ENCODE data around the gene DRG1. TPM values are rescaled to one million over a fixed set of nuclear protein-coding genes. Genes with fewer than 3 reads are reported as not detected.

The DRG1 gene
- total RNA-seq, 1 experiment from 2014 or later = 116 TPM

DNA sequence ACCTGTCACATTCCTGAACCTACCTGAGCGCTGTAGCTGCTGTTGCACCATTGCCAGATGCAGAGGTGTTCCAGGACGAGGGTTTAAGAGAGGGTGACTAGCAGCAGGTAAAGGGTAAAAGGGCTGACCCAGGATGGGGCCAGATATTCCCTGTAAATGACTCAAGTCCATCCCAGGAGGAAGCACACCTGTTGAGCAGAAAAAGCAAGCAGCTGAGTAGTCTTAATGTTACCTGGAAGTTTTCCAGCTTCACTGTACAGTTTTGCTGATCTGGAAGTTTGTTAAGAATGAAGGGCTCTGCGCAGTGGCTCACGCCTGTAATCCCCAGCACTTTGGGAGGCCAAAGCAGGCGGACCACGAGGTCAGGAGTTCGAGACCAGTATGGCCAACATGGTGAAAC is 41.3 kb downstream of the DRG1 start:
- intact Hi-C loops (cut with micrococcal nuclease; ENCODE audit: unreplicated experiment) = no loop called here
- Histone ChIP-seq H3K4me1 (ENCODE audit: insufficient read depth, low read length, poor library complexity, severe bottlenecking) (no peaks in the 10 kb centered on the region), H3K27ac (ENCODE audit: low read depth, low read length, poor library complexity, severe bottlenecking) (no peak overlapping the region), H3K9me3 (ENCODE audit: low read depth, low read length, poor library complexity, severe bottlenecking) (no peaks in the 10 kb centered on the region), H3K36me3 (ENCODE audit: insufficient read depth, low read length, poor library complexity, severe bottlenecking) (peaks cover 94% of the 10 kb centered on the region), H3K27me3 (replicated peaks; ENCODE audit: insufficient read depth, low read depth, low read length, poor library complexity) (no peaks in the 10 kb centered on the region), H3K4me3 (ENCODE audit: low read depth, low read length, poor library complexity, severe bottlenecking) (no peak overlapping the region)
- no peak for DNase-seq (ENCODE audit: low spot score)
- ChIA-PET POLR2A (ENCODE audit: low non-redundant PET) (no interaction called here), CTCF (no interaction called here)
- BruUV-seq (replicated peaks) = no TSS peak
- TF ChIP-seq, protein P1, sequence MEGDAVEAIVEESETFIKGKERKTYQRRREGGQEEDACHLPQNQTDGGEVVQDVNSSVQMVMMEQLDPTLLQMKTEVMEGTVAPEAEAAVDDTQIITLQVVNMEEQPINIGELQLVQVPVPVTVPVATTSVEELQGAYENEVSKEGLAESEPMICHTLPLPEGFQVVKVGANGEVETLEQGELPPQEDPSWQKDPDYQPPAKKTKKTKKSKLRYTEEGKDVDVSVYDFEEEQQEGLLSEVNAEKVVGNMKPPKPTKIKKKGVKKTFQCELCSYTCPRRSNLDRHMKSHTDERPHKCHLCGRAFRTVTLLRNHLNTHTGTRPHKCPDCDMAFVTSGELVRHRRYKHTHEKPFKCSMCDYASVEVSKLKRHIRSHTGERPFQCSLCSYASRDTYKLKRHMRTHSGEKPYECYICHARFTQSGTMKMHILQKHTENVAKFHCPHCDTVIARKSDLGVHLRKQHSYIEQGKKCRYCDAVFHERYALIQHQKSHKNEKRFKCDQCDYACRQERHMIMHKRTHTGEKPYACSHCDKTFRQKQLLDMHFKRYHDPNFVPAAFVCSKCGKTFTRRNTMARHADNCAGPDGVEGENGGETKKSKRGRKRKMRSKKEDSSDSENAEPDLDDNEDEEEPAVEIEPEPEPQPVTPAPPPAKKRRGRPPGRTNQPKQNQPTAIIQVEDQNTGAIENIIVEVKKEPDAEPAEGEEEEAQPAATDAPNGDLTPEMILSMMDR (conservative IDR thresholded peaks at IDR 0.05; ENCODE audit: low read depth, low read length) = no peak
- TF ChIP-seq EZH2 (IDR thresholded peaks at IDR 0.05; ENCODE audit: borderline replicate concordance, low read depth, low read length, poor library complexity, severe bottlenecking) = no peak

DNA sequence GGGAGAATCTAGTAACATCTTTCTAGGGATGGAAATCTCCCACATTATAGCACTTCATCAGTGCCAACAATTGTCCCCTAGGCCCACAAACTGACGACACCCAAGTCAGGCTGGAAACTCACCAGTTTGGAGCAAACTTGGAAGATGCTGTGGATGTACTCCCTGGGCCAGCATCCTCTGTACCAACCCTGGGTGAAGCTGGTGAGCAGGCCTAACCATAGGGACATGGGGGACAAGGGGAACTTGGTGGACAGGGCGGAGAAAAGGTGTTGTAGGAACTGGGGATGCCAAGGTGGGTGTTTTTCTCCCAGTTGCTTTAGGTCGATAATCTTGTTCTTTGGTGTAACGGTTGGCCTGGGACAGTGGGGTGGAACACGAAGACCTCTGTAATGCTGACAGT is 42.2 kb downstream of the DRG1 start:
- no TSS peak for BruUV-seq (replicated peaks)
- Histone ChIP-seq H3K36me3 (ENCODE audit: insufficient read depth, low read length, poor library complexity, severe bottlenecking) (peaks cover 85% of the 10 kb centered on the region), H3K4me1 (ENCODE audit: insufficient read depth, low read length, poor library complexity, severe bottlenecking) (no peaks in the 10 kb centered on the region), H3K27ac (ENCODE audit: low read depth, low read length, poor library complexity, severe bottlenecking) (no peak overlapping the region), H3K9me3 (ENCODE audit: low read depth, low read length, poor library complexity, severe bottlenecking) (no peaks in the 10 kb centered on the region), H3K27me3 (replicated peaks; ENCODE audit: insufficient read depth, low read depth, low read length, poor library complexity) (no peaks in the 10 kb centered on the region), H3K4me3 (ENCODE audit: low read depth, low read length, poor library complexity, severe bottlenecking) (no peak overlapping the region)
- ChIA-PET POLR2A (ENCODE audit: low non-redundant PET) (no interaction called here), CTCF (no interaction called here)
- no peak for DNase-seq (ENCODE audit: low spot score)
- no peak for TF ChIP-seq EZH2 (IDR thresholded peaks at IDR 0.05; ENCODE audit: borderline replicate concordance, low read depth, low read length, poor library complexity, severe bottlenecking)
- intact Hi-C loops (cut with micrococcal nuclease; ENCODE audit: unreplicated experiment) = no loop called here

GRCh38 chr22:31442768-31443489 is 43.5 kb downstream of the DRG1 start:
- Histone ChIP-seq H3K27ac (ENCODE audit: low read depth, low read length, poor library complexity, severe bottlenecking) (no peak overlapping the region), H3K9me3 (ENCODE audit: low read depth, low read length, poor library complexity, severe bottlenecking) (no peaks in the 10 kb centered on the region), H3K27me3 (replicated peaks; ENCODE audit: insufficient read depth, low read depth, low read length, poor library complexity) (no peaks in the 10 kb centered on the region), H3K4me3 (ENCODE audit: low read depth, low read length, poor library complexity, severe bottlenecking) (no peak overlapping the region), H3K36me3 (ENCODE audit: insufficient read depth, low read length, poor library complexity, severe bottlenecking) (peaks cover 81% of the 10 kb centered on the region), H3K4me1 (ENCODE audit: insufficient read depth, low read length, poor library complexity, severe bottlenecking) (no peaks in the 10 kb centered on the region)
- TF ChIP-seq, protein P1 (conservative IDR thresholded peaks at IDR 0.05; ENCODE audit: low read depth, low read length) = no peak
- no peak for TF ChIP-seq EZH2 (IDR thresholded peaks at IDR 0.05; ENCODE audit: borderline replicate concordance, low read depth, low read length, poor library complexity, severe bottlenecking)
- BruUV-seq (replicated peaks) = no TSS peak
- DNase-seq (ENCODE audit: low spot score) = no peak
- intact Hi-C loops (cut with micrococcal nuclease; ENCODE audit: unreplicated experiment) = no loop called here
- CTCF ChIA-PET = no interaction called here
- POLR2A ChIA-PET (ENCODE audit: low non-redundant PET) = no interaction called here

GRCh38 chr22:31443516-31443915 is 44.1 kb downstream of the DRG1 start:
- no peak for DNase-seq (ENCODE audit: low spot score)
- no peaks in the 10 kb centered on the region for H3K4me1 ChIP-seq (ENCODE audit: insufficient read depth, low read length, poor library complexity, severe bottlenecking)
- no peaks in the 10 kb centered on the region for H3K9me3 ChIP-seq (ENCODE audit: low read depth, low read length, poor library complexity, severe bottlenecking)
- TF ChIP-seq, protein P1 (conservative IDR thresholded peaks at IDR 0.05; ENCODE audit: low read depth, low read length) = no peak
- no peak for TF ChIP-seq EZH2 (IDR thresholded peaks at IDR 0.05; ENCODE audit: borderline replicate concordance, low read depth, low read length, poor library complexity, severe bottlenecking)
- intact Hi-C loops (cut with micrococcal nuclease; ENCODE audit: unreplicated experiment) = no loop called here
- POLR2A ChIA-PET (ENCODE audit: low non-redundant PET) = no interaction called here
- H3K36me3 ChIP-seq (ENCODE audit: insufficient read depth, low read length, poor library complexity, severe bottlenecking) = peaks cover 75% of the 10 kb centered on the region
- no peaks in the 10 kb centered on the region for H3K27me3 ChIP-seq (replicated peaks; ENCODE audit: insufficient read depth, low read depth, low read length, poor library complexity)
- no TSS peak for BruUV-seq (replicated peaks)
- CTCF ChIA-PET = no interaction called here
- no peak overlapping the region for H3K4me3 ChIP-seq (ENCODE audit: low read depth, low read length, poor library complexity, severe bottlenecking)
- H3K27ac ChIP-seq (ENCODE audit: low read depth, low read length, poor library complexity, severe bottlenecking) = no peak overlapping the region

Measured in A673 (cell line).